Heart left ventricle (tissue), 16 donors: ENCODE measurements around the gene SRF. TPM values are rescaled to one million over a fixed set of nuclear protein-coding genes. Genes with fewer than 3 reads are reported as not detected.

Source experiments
- ATAC-seq, 4 donors: fragments of 200-7000 bp; cut with Tn5 transposase; one replicate each; pipeline ENCODE4 v1.9.1; 2020 to 2022; ENCODE audit warnings: moderate library complexity in 4 of 4, mild to moderate bottlenecking in 3 of 4, moderate number of reproducible peaks in 1 of 4
- DNase-seq, 5 donors: peaks; one replicate each; pipeline ENCODE4 v3.0.0-alpha.2; 2020
- H3K27ac ChIP-seq, 12 donors: fragments of 200-600 bp; sonication (generic) in 4 of 12; one replicate each; pipeline versions ENCODE4 v1.5.0 to v1.8.0; 2016 to 2022; ENCODE audit warnings: mild to moderate bottlenecking in 2 of 12
- H3K27me3 ChIP-seq, 9 donors: fragments of 200-600 bp; sonication (generic) in 2 of 9; one replicate each; pipeline versions ENCODE4 v1.5.1 to v1.8.0; 2016 to 2022; ENCODE audit warnings: mild to moderate bottlenecking in 3 of 9
- H3K36me3 ChIP-seq, 9 donors: fragments of 200-600 bp; sonication (generic) in 2 of 9; one replicate each; pipeline versions ENCODE4 v1.5.0 to v1.8.0; 2018 to 2022; ENCODE audit warnings: mild to moderate bottlenecking in 2 of 9
- H3K4me1 ChIP-seq, 12 donors: fragments of 200-600 bp; sonication (generic) in 4 of 12; one replicate each; pipeline versions ENCODE4 v1.5.0 to v1.8.0; 2016 to 2022; ENCODE audit warnings: mild to moderate bottlenecking in 3 of 12
- H3K4me3 ChIP-seq, 12 donors: fragments of 200-600 bp; sonication (generic) in 4 of 12; one replicate each; pipeline versions ENCODE4 v1.5.0 to v1.8.0; 2017 to 2022; ENCODE audit warnings: mild to moderate bottlenecking in 9 of 12, moderate library complexity in 4 of 12
- H3K9me3 ChIP-seq, 12 donors: fragments of 200-600 bp; sonication (generic) in 4 of 12; one replicate each; pipeline versions ENCODE4 v1.5.0 to v1.8.0; 2016 to 2022; ENCODE audit warnings: mild to moderate bottlenecking in 1 of 12
- CTCF ChIP-seq, 12 donors: fragments of 200-600 bp; sonication (generic) in 4 of 12; IDR thresholded peaks; one replicate each; pipeline versions ENCODE4 v1.5.0 to v1.8.0; 2018 to 2022; ENCODE audit warnings: antibody characterized with exemption in 12 of 12, mild to moderate bottlenecking in 5 of 12
- POLR2A ChIP-seq, 2 donors: fragments of 450-650 bp; IDR thresholded peaks; one replicate each; pipeline ENCODE4 v1.6.1; 2017; ENCODE audit warnings: antibody characterized with exemption in 2 of 2, mild to moderate bottlenecking in 2 of 2, moderate library complexity in 2 of 2
- WGBS, 4 donors: extraction: QIAGEN DNeasy Blood & Tissue Kit in 2 of 4; methylation state at CpG; one replicate each; pipeline versions ENCODE4 v1.1.5 to v1.1.7; 2013 to 2018; 5-methylcytosine and 5-hydroxymethylcytosine counted together
- intact Hi-C, 10 donors: fragments of 100-400 bp; cut with DNase I; formaldehyde crosslinking; loops; one replicate each; pipeline versions ENCODE4 v1.11.1 to v1.14.2; 2022
- polyA plus RNA-seq, 2 donors: library from polyadenylated mRNA; stranded (reverse); fragments of 200-250 nt; gene quantifications; one replicate each; pipeline ENCODE4 v1.2.3, GENCODE V29; 2013
- total RNA-seq, 9 donors: library from RNA; depleted of rRNA in 2 of 9; stranded (reverse); fragments of >200 nt in 2 of 9; fragmentation: NEBNext Ultra II Directional in 3 of 9; extraction: Animal tissue kit (Norgen Biotek cat#: 25700) in 3 of 9; gene quantifications; one replicate each; pipeline versions ENCODE4 v1.1.0 to v1.2.4, GENCODE V29; 2016 to 2023
- donor health status: ischemic (EF 13 %, LVEDD 7.1; RV severe dilation, severe dysfunction).
- donor health status: healthy with polysubstance abuse.
- donor health status: DM: no; HTN: yes; CAD: no.
- donor health status: DM: no; HTN: no; CAD: no.
- donor health status: ischemic (EF 25% LVEDD 6.9; RV normal size, moderate dysfunction).
- donor health status: ischemic (EF 25% LVEDD 5.7; RV mildly dilated, moderate dysfunction).
- donor health status: healthy.
- donor health status: DM: yes; HTN: yes; CAD: no.
- donor health status: ischemic (EF 35%, LVEDD 5.7; RV mildly dilated, moderate dysfunction).
- donor health status: nonischemic (EF 11% LVEDD 7.7; RV severe dilation, severe dysfunction).
- donor health status: DM: yes; HTN: yes; CAD: no.
- donor health status: PGD.
- donor health status: ischemic (EF 29% LVEDD 5.4; RV normal size, mild dysfunction).
- donor health status: nonischemic (EF 23%, LVEDD 6.1; RV moderate dilation, normal function).

The SRF gene
- total and polyA plus RNA-seq, 11 donors: 43.5 to 94.4 (median 73.3) TPM

- TF ChIP-seq POLR2A (IDR thresholded peaks at IDR 0.05) (no peak), CTCF (IDR thresholded peaks at IDR 0.05) (no peak)
- Histone ChIP-seq H3K27ac (no peak overlapping the region), H3K4me1 (peaks cover 0 to 40% (median 0%) of the 10 kb centered on the region in 12 donors), H3K9me3 (no peaks in the 10 kb centered on the region), H3K36me3 (peaks cover 0 to 20% (median 13%) of the 10 kb centered on the region in 9 donors), H3K27me3 (no peaks in the 10 kb centered on the region), H3K4me3 (no peak overlapping the region)
- 91 to 93% (median 93%) methylated on average over 11 of the region's 11 CpGs for WGBS, 4 donors
- no peak for ATAC-seq
- intact Hi-C loops: loop anchor here in 1 of 10 donors (5.0 kb wide), 1 partner anchor 44 kb away; the partner anchor contains the start of gene CUL9
- DNase-seq: peak in 1 of 5 donors; percentile 9
Observed at GRCh38 chr6:43226192-43226851, 55.3 kb downstream of the SRF start.

- ATAC-seq: peak; percentile 63 to 97 (median 92)
- Histone ChIP-seq H3K36me3 (peaks cover 0 to 6% (median under 1%) of the 10 kb centered on the region in 9 donors), H3K27me3 (no peaks in the 10 kb centered on the region), H3K4me3 (peak within 1 kb of the TSS; percentile 39 to 79 (median 62)), H3K27ac (peak within 1 kb of the TSS in 8 of 12 donors; percentile 17 to 83 (median 53)), H3K9me3 (no peaks in the 10 kb centered on the region), H3K4me1 (peaks cover 0 to 34% (median 0%) of the 10 kb centered on the region in 12 donors)
- intact Hi-C loops: loop anchor here in 1 of 10 donors (5.0 kb wide), 1 partner anchor 47 kb away; the partner anchor contains the start of gene CUL9
- peak; percentile 73 to 89 (median 80) for DNase-seq
- WGBS, 4 donors: 2 to 8% (median 4%) methylated on average over 23 to 82 of the region's 82 CpGs
- TF ChIP-seq CTCF (IDR thresholded peaks at IDR 0.05) (peak; percentile 76 to 97 (median 91)), POLR2A (IDR thresholded peaks at IDR 0.05) (peak in 1 of 2 donors; percentile 38)
Observed at GRCh38 chr6:43228951-43229802, 58.1 kb downstream of the SRF start, which contains the start of gene DNPH1. TSS of gene DNPH1 (minus strand) at chr6:43229481. CDS start at chr6:43229456, 25 bp downstream.

- peak overlapping the region in 9 of 12 donors; percentile 50 to 79 (median 65) for H3K4me3 ChIP-seq
- peak overlapping the region in 2 of 12 donors; percentile 17 to 78 for H3K27ac ChIP-seq
- ATAC-seq (no peak), DNase-seq (no peak)
- peaks cover 0 to 4% (median 0%) of the 10 kb centered on the region in 9 donors for H3K36me3 ChIP-seq
- intact Hi-C loops: loop anchor here in 1 of 10 donors (5.0 kb wide), 1 partner anchor 48 kb away; the partner anchor contains the start of gene CUL9
- 76 to 82% (median 78%) methylated on average over 17 of the region's 17 CpGs for WGBS, 4 donors
- H3K9me3 ChIP-seq: no peaks in the 10 kb centered on the region
- TF ChIP-seq POLR2A (IDR thresholded peaks at IDR 0.05) (no peak), CTCF (IDR thresholded peaks at IDR 0.05) (no peak)
- H3K4me1 ChIP-seq: peaks cover 0 to 26% (median 0%) of the 10 kb centered on the region in 12 donors
- H3K27me3 ChIP-seq: peaks cover 0 to 2% (median 0%) of the 10 kb centered on the region in 9 donors
Observed at GRCh38 chr6:43229803-43230620, 58.9 kb downstream of the SRF start.
